MM.1S (cell line): Measurements from ENCODE around the gene SLC16A10.

ENCODE experiments used
- DNase-seq: peaks from one replicate; pipeline ENCODE4 v3.0.0-alpha.2; 2015
- H2AFZ ChIP-seq: fragments of 300-600 bp; sonication (generic); 2 replicates; pipeline ENCODE4 v1.6.0; 2016; ENCODE audit warnings: antibody characterized with exemption, low read length
- H3F3A ChIP-seq: fragments of 300-600 bp; sonication (generic); 2 replicates; pipeline ENCODE4 v1.6.1; 2016; ENCODE audit warnings: mild to moderate bottlenecking, antibody characterized with exemption, low read length, moderate library complexity, mixed read lengths; ENCODE audit not compliant: insufficient read depth
- H3K27ac ChIP-seq: fragments of 300-600 bp; sonication (generic); 2 replicates; pipeline ENCODE4 v1.5.1; 2016; ENCODE audit warnings: mild to moderate bottlenecking, low read length
- H3K27me3 ChIP-seq: fragments of 300-600 bp; sonication (generic); replicated peaks from 2 replicates; pipeline ENCODE4 v1.6.0; 2016; ENCODE audit warnings: low read length; ENCODE audit not compliant: insufficient read depth
- H3K36me3 ChIP-seq: fragments of 300-600 bp; sonication (generic); replicated peaks from 2 replicates; pipeline ENCODE4 v1.6.1; 2016; ENCODE audit warnings: mild to moderate bottlenecking, low read length, mixed read lengths; ENCODE audit not compliant: insufficient read depth
- H3K4me1 ChIP-seq: fragments of 300-600 bp; sonication (generic); 2 replicates; pipeline ENCODE4 v1.6.1; 2016; ENCODE audit warnings: low read length, mixed read lengths
- H3K4me2 ChIP-seq: fragments of 300-600 bp; sonication (generic); 2 replicates; pipeline ENCODE4 v1.6.0; 2016; ENCODE audit warnings: low read depth, low read length
- H3K4me3 ChIP-seq: fragments of 300-600 bp; sonication (generic); 2 replicates; pipeline ENCODE4 v1.5.1; 2016; ENCODE audit warnings: low read length, mixed read lengths
- H3K79me2 ChIP-seq: fragments of 300-600 bp; sonication (generic); 2 replicates; pipeline ENCODE4 v1.6.1; 2016; ENCODE audit warnings: mixed run types, low read length, mixed read lengths
- H3K9ac ChIP-seq: fragments of 300-600 bp; sonication (generic); 2 replicates; pipeline ENCODE4 v1.6.1; 2016; ENCODE audit warnings: low read length, mixed read lengths
- H3K9me2 ChIP-seq: fragments of 300-600 bp; sonication (generic); replicated peaks from 2 replicates; pipeline ENCODE4 v1.6.1; 2016; ENCODE audit warnings: mild to moderate bottlenecking, low read length, mixed read lengths; ENCODE audit not compliant: insufficient read depth
- H3K9me3 ChIP-seq: fragments of 300-600 bp; sonication (generic); replicated peaks from 2 replicates; pipeline ENCODE4 v1.6.1; 2016; ENCODE audit warnings: mild to moderate bottlenecking, low read length, mixed read lengths; ENCODE audit not compliant: insufficient read depth
- H4K20me1 ChIP-seq: fragments of 300-600 bp; sonication (generic); 2 replicates; pipeline ENCODE4 v1.6.1; 2016; ENCODE audit warnings: mild to moderate bottlenecking, low read length, moderate library complexity, mixed read lengths; ENCODE audit not compliant: insufficient read depth
- EZH2 ChIP-seq: fragments of 300-600 bp; sonication (generic); optimal IDR thresholded peaks from 2 replicates; pipeline ENCODE3; 2017; ENCODE audit warnings: low read depth, mild to moderate bottlenecking, antibody characterized with exemption, low read length, mixed read lengths
- EZH2phosphoT487 ChIP-seq: fragments of 300-600 bp; sonication (generic); IDR thresholded peaks from 2 replicates; pipeline ENCODE4 v1.6.1; 2018; ENCODE audit warnings: antibody characterized with exemption, low read length
- TF ChIP-seq, protein P1 (sequence below): fragments of 300-600 bp; sonication (generic); IDR thresholded peaks from 2 replicates; pipeline ENCODE4 v1.5.1; 2016; ENCODE audit warnings: antibody characterized with exemption, low read length, mixed read lengths

Gene SLC16A10

DNA sequence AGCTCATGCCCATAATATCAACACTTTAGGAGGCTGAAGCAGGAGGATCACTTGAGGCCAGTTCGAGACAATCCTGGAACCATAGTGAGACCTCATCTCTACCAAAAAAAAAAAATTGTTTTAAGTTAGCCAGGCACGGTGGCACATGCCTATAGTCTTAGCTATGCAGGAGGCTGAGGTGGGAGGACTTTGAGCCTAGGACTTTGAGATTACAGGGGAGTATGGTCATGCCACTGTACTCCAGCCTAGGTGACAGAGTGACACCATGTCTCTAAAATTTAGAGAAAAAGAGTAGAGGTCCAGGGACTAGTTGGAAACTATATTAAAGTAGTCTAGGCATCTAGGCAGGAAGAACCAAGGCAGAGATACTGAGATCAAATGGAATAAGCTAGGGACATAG lies 121.6 kb downstream of the SLC16A10 start:
- no peaks in the 10 kb centered on the region for H3K79me2 ChIP-seq
- H3K9me3 ChIP-seq, result no peaks in the 10 kb centered on the region
- H3K4me1 ChIP-seq, result no peaks in the 10 kb centered on the region
- no peak overlapping the region for H3K9ac ChIP-seq
- H2AFZ ChIP-seq, result no peak overlapping the region
- H3K27me3 ChIP-seq, result no peaks in the 10 kb centered on the region
- H3K36me3 ChIP-seq, result no peaks in the 10 kb centered on the region
- H4K20me1 ChIP-seq, result no peaks in the 10 kb centered on the region
- TF ChIP-seq, protein P1, sequence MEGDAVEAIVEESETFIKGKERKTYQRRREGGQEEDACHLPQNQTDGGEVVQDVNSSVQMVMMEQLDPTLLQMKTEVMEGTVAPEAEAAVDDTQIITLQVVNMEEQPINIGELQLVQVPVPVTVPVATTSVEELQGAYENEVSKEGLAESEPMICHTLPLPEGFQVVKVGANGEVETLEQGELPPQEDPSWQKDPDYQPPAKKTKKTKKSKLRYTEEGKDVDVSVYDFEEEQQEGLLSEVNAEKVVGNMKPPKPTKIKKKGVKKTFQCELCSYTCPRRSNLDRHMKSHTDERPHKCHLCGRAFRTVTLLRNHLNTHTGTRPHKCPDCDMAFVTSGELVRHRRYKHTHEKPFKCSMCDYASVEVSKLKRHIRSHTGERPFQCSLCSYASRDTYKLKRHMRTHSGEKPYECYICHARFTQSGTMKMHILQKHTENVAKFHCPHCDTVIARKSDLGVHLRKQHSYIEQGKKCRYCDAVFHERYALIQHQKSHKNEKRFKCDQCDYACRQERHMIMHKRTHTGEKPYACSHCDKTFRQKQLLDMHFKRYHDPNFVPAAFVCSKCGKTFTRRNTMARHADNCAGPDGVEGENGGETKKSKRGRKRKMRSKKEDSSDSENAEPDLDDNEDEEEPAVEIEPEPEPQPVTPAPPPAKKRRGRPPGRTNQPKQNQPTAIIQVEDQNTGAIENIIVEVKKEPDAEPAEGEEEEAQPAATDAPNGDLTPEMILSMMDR, result no peak
- TF ChIP-seq EZH2phosphoT487, result no peak
- no peak for TF ChIP-seq EZH2
- H3K4me2 ChIP-seq, result no peak overlapping the region
- no peak overlapping the region for H3K4me3 ChIP-seq
- H3K9me2 ChIP-seq, result no peaks in the 10 kb centered on the region
- no peak for DNase-seq
- no peak overlapping the region for H3K27ac ChIP-seq
- no peaks in the 10 kb centered on the region for H3F3A ChIP-seq

DNA sequence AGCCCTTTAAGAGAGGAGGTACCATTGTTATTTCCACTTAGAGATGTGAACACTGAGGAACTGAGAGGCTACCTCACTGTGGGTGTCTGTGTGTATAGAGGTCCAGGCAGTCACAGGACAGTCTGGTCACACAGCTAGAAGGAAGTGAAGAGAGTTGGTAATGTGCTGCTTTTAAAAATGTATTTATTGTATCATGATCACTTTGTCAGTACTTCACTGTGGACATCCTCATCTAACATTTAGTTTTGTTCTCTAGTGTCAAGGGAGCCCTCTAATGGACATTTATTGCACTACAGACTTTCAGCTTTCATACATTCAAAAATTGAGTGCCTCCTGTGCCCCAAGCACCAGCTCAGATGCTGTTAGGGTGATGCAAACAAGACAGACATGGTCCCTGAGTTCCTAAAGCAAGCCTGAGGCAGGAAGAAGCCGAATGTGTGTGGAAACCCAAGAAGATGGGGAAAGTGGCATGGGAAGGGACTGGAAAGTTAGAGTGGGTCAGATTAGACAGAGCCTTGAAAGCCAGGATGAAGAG lies 123.0 kb downstream of the SLC16A10 start:
- Histone ChIP-seq H2AFZ (no peak overlapping the region), H3K4me2 (no peak overlapping the region), H3K4me1 (no peaks in the 10 kb centered on the region)

DNA sequence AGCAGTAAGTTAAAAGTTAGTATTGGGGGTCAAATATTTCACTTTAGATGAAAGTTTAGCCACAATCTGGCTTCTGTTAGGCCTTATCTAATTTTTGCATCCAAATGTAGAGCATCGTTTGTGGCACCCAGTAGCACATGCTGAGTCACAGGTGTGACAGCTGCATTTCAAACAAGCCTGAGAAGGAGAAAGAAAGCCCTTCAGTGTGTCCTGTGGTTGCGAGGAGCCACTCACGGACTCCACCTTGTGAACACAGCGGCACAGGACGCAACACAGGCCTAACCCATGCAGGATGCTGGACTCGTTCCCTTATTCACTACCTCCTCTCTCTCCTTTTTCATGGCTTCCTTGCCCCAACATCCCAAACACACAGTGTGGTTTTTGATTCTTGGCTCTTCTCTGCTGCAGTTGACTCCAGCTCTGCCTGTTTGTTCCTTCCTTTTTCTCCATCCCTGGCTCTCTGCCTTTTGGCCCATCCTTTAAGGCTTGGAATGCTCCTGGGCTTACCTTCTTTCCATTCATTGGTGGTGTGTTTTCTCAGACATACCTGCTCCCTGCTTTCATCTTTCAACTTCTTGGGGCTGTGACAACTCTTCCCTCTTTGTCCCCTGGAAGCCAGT lies 124.2 kb downstream of the SLC16A10 start:
- no peak overlapping the region for H3K4me2 ChIP-seq
- H3K27ac ChIP-seq, result no peak overlapping the region
- no peaks in the 10 kb centered on the region for H3K36me3 ChIP-seq
- H3K9ac ChIP-seq, result no peak overlapping the region
- no peaks in the 10 kb centered on the region for H3K4me1 ChIP-seq
- H4K20me1 ChIP-seq, result no peaks in the 10 kb centered on the region
- no peak overlapping the region for H2AFZ ChIP-seq
- H3K9me2 ChIP-seq, result no peaks in the 10 kb centered on the region
- no peaks in the 10 kb centered on the region for H3F3A ChIP-seq
- H3K9me3 ChIP-seq, result no peaks in the 10 kb centered on the region
- no peaks in the 10 kb centered on the region for H3K79me2 ChIP-seq
- no peak for DNase-seq
- TF ChIP-seq, protein P1, result no peak
- TF ChIP-seq EZH2phosphoT487 (no peak), EZH2 (no peak)
- H3K27me3 ChIP-seq, result no peaks in the 10 kb centered on the region
- no peak overlapping the region for H3K4me3 ChIP-seq

More for the DNA sequence above, 123.0 kb downstream of the SLC16A10 start:
- TF ChIP-seq EZH2 (no peak), EZH2phosphoT487 (no peak)
- TF ChIP-seq, protein P1, result peak; percentile 74
- Histone ChIP-seq H3K79me2 (no peaks in the 10 kb centered on the region), H4K20me1 (no peaks in the 10 kb centered on the region), H3K9me3 (no peaks in the 10 kb centered on the region), H3F3A (no peaks in the 10 kb centered on the region), H3K36me3 (no peaks in the 10 kb centered on the region), H3K27ac (no peak overlapping the region), H3K9me2 (no peaks in the 10 kb centered on the region), H3K9ac (no peak overlapping the region), H3K27me3 (no peaks in the 10 kb centered on the region), H3K4me3 (no peak overlapping the region)
- peak; percentile 57 for DNase-seq
